ENCODE results near the gene SPSB1.

- TF ChIP-seq CTCF (tag by site-specific recombination; IDR thresholded peaks at IDR 0.05) (no peak), ZNF121 (tag by site-specific recombination; IDR thresholded peaks at IDR 0.05) (no peak), BCL6B (tag by site-specific recombination; IDR thresholded peaks at IDR 0.05) (no peak), ZFP3 (tag by site-specific recombination; IDR thresholded peaks at IDR 0.05; ENCODE audit: low read depth) (no peak), ZBTB21 (tag by site-specific recombination; IDR thresholded peaks at IDR 0.05) (no peak), ZNF362 (tag by site-specific recombination; IDR thresholded peaks at IDR 0.05) (no peak), REPIN1 (tag by site-specific recombination; IDR thresholded peaks at IDR 0.05; ENCODE audit: low read depth) (no peak), ZNF639 (tag by site-specific recombination; IDR thresholded peaks at IDR 0.05) (no peak), ZNF292 (tag by site-specific recombination; IDR thresholded peaks at IDR 0.05; ENCODE audit: borderline replicate concordance, low read depth) (no peak)
Measured at GRCh38 chr1:9246215-9246614, 46.5 kb upstream of the SPSB1 start.
